ENCODE measurements around the gene SSH3.

GRCh38 chr11:67270256-67271204 is 32.8 kb upstream of the SSH3 start:
- peak in 1 of 2 donors; percentile 51 for TF ChIP-seq EGR1 (IDR thresholded peaks at IDR 0.05; ENCODE audit: low read depth in 2 of 2)
- no peak for TF ChIP-seq CTCF (IDR thresholded peaks at IDR 0.05; ENCODE audit: low read depth, low read length, missing input control)
- no peak for TF ChIP-seq FOXA1 (IDR thresholded peaks at IDR 0.05)
- no peak for TF ChIP-seq JUND (IDR thresholded peaks at IDR 0.05)
- no peak for TF ChIP-seq REST (IDR thresholded peaks at IDR 0.05)
- no peak for TF ChIP-seq YY1 (IDR thresholded peaks at IDR 0.05)
- TF ChIP-seq TAF1 (conservative IDR thresholded peaks at IDR 0.05), result no peak
- TF ChIP-seq RAD21 (IDR thresholded peaks at IDR 0.05), result no peak
- TF ChIP-seq NR2F2 (IDR thresholded peaks at IDR 0.05), result peak; percentile 36
- no peak for TF ChIP-seq ZBTB33 (IDR thresholded peaks at IDR 0.05)

All from liver (tissue), 3 donors.